Measurements from ENCODE around the gene ARID4A.

- TF ChIP-seq EZH2phosphoT487 (IDR thresholded peaks at IDR 0.05; ENCODE audit: low read depth, severe bottlenecking, unreplicated experiment), result no peak
- no peak for TF ChIP-seq CTCF (IDR thresholded peaks at IDR 0.05; ENCODE audit: poor library complexity)
Observed at GRCh38 chr14:58408681-58409215, 110.4 kb downstream of the ARID4A start.

All from hepatocyte (in vitro differentiated cells).